ENCODE data around the gene FBXL3.

GRCh38 chr13:77056886-77057285, 29.9 kb upstream of the FBXL3 start:
- TF ChIP-seq, protein P1, sequence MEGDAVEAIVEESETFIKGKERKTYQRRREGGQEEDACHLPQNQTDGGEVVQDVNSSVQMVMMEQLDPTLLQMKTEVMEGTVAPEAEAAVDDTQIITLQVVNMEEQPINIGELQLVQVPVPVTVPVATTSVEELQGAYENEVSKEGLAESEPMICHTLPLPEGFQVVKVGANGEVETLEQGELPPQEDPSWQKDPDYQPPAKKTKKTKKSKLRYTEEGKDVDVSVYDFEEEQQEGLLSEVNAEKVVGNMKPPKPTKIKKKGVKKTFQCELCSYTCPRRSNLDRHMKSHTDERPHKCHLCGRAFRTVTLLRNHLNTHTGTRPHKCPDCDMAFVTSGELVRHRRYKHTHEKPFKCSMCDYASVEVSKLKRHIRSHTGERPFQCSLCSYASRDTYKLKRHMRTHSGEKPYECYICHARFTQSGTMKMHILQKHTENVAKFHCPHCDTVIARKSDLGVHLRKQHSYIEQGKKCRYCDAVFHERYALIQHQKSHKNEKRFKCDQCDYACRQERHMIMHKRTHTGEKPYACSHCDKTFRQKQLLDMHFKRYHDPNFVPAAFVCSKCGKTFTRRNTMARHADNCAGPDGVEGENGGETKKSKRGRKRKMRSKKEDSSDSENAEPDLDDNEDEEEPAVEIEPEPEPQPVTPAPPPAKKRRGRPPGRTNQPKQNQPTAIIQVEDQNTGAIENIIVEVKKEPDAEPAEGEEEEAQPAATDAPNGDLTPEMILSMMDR (IDR thresholded peaks at IDR 0.05; ENCODE audit: control extremely low read depth in 1 of 3, insufficient read depth in 1 of 3, low read depth in 1 of 3, low read length in 3 of 3) = no peak
- no peak for TF ChIP-seq POLR2A (IDR thresholded peaks at IDR 0.05; ENCODE audit: control extremely low read depth in 1 of 2, low read depth in 2 of 2, low read length in 2 of 2)
- no peak for TF ChIP-seq MAFK (IDR thresholded peaks at IDR 0.05; ENCODE audit: low read depth, low read length)
- no peak for TF ChIP-seq POLR2AphosphoS5 (IDR thresholded peaks at IDR 0.05; ENCODE audit: low read depth, low read length)
